HEK293 (cell line): Measurements from ENCODE around the gene RAE1.

ENCODE experiments used
- MEIS1 ChIP-seq: sonication (generic); formaldehyde crosslinking; IDR thresholded peaks from 2 replicates; pipeline ENCODE4 v1.8.1; 2022; ENCODE audit warnings: missing genetic modification reagents, mild to moderate bottlenecking, borderline replicate concordance
- REPIN1 ChIP-seq: fragments of 450-650 bp; formaldehyde crosslinking; IDR thresholded peaks from 2 replicates; pipeline ENCODE4 v1.5.1; 2017; ENCODE audit warnings: missing biosample characterization, missing genetic modification characterization, low read depth
- ZSCAN30 ChIP-seq: fragments of 450-650 bp; IDR thresholded peaks from 2 replicates; pipeline ENCODE4 v1.5.1; 2018; ENCODE audit warnings: missing biosample characterization, mild to moderate bottlenecking, missing genetic modification characterization, moderate library complexity

DNA sequence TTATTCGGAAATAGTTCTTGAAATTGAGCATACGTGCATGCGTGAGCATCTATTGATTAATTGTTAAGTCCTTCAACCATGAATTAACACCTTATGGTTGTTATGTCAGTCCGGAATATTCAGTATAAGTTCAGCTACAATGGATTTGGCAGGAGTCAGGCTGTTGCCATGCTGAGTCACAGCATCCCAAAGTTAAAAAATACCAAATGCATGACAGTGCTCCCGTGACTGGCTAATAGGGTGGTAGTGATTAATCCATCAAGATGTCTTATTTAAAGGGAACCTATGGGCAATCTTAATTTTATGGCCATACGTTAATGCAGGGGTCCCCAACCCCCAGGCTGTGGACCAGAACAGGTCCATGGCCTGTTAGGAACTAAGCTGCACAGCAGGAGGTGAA lies 10.5 kb downstream of the RAE1 start:
- no peak for TF ChIP-seq ZSCAN30 (tag by site-specific recombination)
- no peak for TF ChIP-seq MEIS1
- TF ChIP-seq REPIN1 (tag by site-specific recombination), result no peak
